Measurements from ENCODE around the gene IRX3. TPM values are rescaled to one million over a fixed set of nuclear protein-coding genes. Genes with fewer than 3 reads are reported as not detected.
A peak's percentile ranks its signal among the peaks of the same experiment; 100 is the strongest.

IRX3 gene
- total RNA-seq, 6 experiments from 2014 or later = 5.9 to 19.4 (median 17.3) TPM

DNA sequence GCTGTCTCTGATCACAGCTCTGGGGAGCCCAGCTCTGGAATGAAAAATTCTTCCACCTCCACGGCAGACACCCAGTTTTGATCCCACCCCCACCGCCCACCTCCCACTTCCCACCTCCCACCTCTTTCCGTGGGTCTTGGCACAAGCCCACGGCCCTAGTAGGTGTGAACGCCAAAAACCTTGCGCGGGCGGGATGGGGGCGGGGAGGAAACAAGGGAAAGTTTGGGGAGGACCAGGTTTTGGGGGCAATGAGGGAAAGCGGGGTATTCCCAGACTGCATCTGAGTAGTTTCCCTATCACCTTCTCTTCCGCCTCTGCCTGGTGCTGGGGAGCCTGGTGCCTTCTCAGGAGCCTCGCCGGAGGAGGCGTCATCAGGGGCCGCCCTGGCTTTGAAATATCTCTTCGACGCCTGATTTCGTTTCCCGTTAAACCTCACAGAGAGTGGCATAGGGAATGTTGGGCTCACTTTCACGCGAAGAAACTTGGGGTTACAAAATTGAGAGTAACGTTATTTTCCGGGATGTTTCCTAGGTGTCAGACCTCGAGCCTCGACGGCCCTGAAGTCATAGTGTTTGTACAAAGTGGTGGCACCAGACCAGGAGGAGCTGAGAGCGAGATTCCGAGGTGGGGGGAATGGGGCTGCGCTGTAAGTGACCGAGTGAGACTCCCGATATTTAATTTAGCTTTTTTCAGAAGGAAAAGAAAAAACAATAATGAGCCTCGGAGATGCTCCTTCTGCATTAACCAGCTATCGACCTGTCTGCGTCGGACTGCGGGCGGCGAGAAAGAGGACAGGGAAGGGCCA lies 1.6 kb upstream of the IRX3 start:
- Mint-ChIP-seq H3K4me3 (peak overlapping the region; percentile 28), H3K4me1 (ENCODE audit: low read depth) (peaks cover 26% of the 10 kb centered on the region), H3K27ac (no peak overlapping the region), H3K9me3 (peaks cover 13% of the 10 kb centered on the region), H3K27me3 (ENCODE audit: insufficient read depth) (no peaks in the 10 kb centered on the region; the same call in none of the 2 replicates), H3K36me3 (ENCODE audit: low read depth) (peaks cover 34% of the 10 kb centered on the region)
- no peak for DNase-seq
- TF ChIP-seq, protein P1, sequence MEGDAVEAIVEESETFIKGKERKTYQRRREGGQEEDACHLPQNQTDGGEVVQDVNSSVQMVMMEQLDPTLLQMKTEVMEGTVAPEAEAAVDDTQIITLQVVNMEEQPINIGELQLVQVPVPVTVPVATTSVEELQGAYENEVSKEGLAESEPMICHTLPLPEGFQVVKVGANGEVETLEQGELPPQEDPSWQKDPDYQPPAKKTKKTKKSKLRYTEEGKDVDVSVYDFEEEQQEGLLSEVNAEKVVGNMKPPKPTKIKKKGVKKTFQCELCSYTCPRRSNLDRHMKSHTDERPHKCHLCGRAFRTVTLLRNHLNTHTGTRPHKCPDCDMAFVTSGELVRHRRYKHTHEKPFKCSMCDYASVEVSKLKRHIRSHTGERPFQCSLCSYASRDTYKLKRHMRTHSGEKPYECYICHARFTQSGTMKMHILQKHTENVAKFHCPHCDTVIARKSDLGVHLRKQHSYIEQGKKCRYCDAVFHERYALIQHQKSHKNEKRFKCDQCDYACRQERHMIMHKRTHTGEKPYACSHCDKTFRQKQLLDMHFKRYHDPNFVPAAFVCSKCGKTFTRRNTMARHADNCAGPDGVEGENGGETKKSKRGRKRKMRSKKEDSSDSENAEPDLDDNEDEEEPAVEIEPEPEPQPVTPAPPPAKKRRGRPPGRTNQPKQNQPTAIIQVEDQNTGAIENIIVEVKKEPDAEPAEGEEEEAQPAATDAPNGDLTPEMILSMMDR (IDR thresholded peaks at IDR 0.05) = no peak

DNA sequence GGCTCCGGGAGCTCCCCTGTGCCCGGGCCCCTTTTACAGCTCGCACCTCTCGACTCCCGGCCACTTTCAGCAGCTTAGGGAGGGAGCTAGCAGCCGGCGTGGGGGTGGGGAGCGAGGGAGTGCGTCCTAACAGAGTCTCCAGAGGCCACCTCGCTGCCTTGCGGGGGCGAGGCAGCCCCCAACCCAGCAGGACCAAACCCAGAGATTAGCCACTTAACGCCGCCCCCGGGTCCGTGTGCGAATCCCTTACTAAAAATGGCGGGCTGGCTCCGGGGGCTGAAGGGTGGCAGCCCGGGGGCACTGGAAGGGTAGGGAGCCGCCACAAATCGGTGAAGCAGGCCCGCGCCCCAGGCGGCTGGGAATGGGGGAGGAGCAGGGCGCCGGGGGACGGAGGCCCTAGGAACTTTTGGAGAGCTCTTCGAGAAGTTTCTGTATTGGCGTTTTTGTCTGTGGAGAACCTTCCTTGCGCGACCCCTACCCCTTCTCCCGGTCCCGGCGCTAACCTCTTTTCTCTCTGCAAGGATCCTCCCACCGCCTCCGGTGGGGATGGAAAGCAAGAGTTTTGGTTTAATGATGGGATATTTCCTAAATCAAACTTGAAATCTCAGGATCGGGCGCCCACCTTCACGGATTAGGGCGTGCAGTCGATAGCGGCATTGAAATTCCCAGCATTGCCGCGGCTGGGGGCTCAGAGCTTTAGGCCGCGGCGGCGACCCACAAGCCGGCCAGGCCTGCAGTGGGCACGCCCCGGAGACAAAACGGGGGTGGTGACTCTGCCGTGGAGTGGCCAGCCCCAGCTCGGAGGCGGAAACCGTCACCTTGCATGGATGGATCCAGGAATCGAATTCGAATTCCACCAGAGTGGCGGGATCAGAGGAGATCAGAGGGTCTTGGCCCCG lies 793 bp upstream of the IRX3 start:
- Mint-ChIP-seq H3K4me3 (peak overlapping the region; percentile 87), H3K27me3 (ENCODE audit: insufficient read depth) (peaks cover 1% of the 10 kb centered on the region), H3K27ac (peak overlapping the region; percentile 29; the same call in 1 of the 2 replicates), H3K36me3 (ENCODE audit: low read depth) (peaks cover 38% of the 10 kb centered on the region), H3K9me3 (peaks cover 17% of the 10 kb centered on the region), H3K4me1 (ENCODE audit: low read depth) (peaks cover 26% of the 10 kb centered on the region)
- TF ChIP-seq, protein P1 (IDR thresholded peaks at IDR 0.05) = no peak
- DNase-seq = no peak

DNA sequence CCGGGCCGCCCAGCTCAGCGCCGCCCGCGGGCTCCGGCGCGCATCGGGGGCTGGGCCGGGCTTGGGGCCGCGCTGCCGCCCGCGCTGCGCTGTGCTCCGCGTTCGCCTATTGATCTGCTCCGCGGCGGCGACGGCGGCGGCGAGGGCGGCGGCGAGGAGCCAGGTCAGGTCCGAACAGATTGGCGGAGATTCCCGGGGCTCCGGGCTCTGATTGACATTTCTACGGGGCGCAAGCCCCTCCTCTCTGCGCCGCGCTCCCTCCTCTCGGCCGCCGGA lies 559 bp downstream of the IRX3 start:
- H3K4me3 Mint-ChIP-seq = peak overlapping the region; percentile 91
- peak overlapping the region; percentile 86 for H3K27ac Mint-ChIP-seq
- TF ChIP-seq, protein P1 (IDR thresholded peaks at IDR 0.05) = no peak
- peaks cover 24% of the 10 kb centered on the region for H3K4me1 Mint-ChIP-seq (ENCODE audit: low read depth)
- H3K27me3 Mint-ChIP-seq (ENCODE audit: insufficient read depth) = peaks cover 1% of the 10 kb centered on the region
- peaks cover 17% of the 10 kb centered on the region for H3K9me3 Mint-ChIP-seq
- peaks cover 40% of the 10 kb centered on the region for H3K36me3 Mint-ChIP-seq (ENCODE audit: low read depth)
- peak; percentile 67 for DNase-seq

GRCh38 chr16:54285414-54286089 lies 1.0 kb downstream of the IRX3 start:
- Mint-ChIP-seq H3K27ac (peak overlapping the region; percentile 80), H3K27me3 (ENCODE audit: insufficient read depth) (peaks cover 1% of the 10 kb centered on the region), H3K4me1 (ENCODE audit: low read depth) (peaks cover 24% of the 10 kb centered on the region), H3K4me3 (peak overlapping the region; percentile 95), H3K36me3 (ENCODE audit: low read depth) (peaks cover 40% of the 10 kb centered on the region), H3K9me3 (peaks cover 17% of the 10 kb centered on the region)
- TF ChIP-seq, protein P1 (IDR thresholded peaks at IDR 0.05) = peak; percentile 40
- peak; percentile 62 for DNase-seq

DNA sequence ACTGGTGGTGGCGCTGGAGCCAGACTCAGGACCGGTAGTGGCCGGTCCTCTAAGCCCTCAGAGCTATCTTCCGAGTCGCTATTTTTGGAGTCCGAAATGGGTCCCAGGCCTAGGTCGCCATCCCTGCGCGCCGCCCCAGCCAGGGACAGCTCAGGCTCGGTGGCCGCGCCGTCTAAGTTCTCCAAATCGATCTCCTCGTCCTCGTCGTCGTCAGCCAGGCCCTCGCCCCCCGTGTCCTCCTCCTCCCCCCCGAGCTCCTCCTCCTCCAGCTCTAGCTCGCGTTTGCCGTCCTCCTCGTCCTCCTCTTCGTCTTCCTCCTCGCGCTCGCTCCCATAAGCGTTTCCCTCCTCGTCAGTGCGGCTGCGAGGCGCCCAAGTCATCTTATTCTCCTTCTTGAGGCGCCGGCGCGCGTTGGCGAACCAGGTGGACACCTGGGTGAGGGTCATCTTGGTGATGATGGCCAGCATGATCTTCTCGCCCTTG lies 1.6 kb downstream of the IRX3 start:
- no peak for DNase-seq
- peaks cover 1% of the 10 kb centered on the region for H3K27me3 Mint-ChIP-seq (ENCODE audit: insufficient read depth)
- H3K9me3 Mint-ChIP-seq = peaks cover 17% of the 10 kb centered on the region
- TF ChIP-seq, protein P1 (IDR thresholded peaks at IDR 0.05) = no peak
- H3K36me3 Mint-ChIP-seq (ENCODE audit: low read depth) = peaks cover 37% of the 10 kb centered on the region
- H3K4me1 Mint-ChIP-seq (ENCODE audit: low read depth) = peaks cover 23% of the 10 kb centered on the region
- peak overlapping the region; percentile 80 for H3K27ac Mint-ChIP-seq
- H3K4me3 Mint-ChIP-seq = peak overlapping the region; percentile 95
